Stimulated activated CD8-positive, alpha-beta memory T cell treated with anti-CD3 and anti-CD28 coated beads, Interleukin-4, amount 100 ng/mL, for 4 hours (primary cell): ENCODE measurements around the gene TPP1.

Experiments used
- DNase-seq, 2 donors: peaks; one replicate each; pipeline ENCODE4 v3.0.0-alpha.2; 2020; ENCODE audit warnings: low read depth in 2 of 2, low spot score in 1 of 2

TPP1 gene

GRCh38 chr11:6596239-6596877 is 22.9 kb downstream of the TPP1 start:
- no peak for DNase-seq

DNA sequence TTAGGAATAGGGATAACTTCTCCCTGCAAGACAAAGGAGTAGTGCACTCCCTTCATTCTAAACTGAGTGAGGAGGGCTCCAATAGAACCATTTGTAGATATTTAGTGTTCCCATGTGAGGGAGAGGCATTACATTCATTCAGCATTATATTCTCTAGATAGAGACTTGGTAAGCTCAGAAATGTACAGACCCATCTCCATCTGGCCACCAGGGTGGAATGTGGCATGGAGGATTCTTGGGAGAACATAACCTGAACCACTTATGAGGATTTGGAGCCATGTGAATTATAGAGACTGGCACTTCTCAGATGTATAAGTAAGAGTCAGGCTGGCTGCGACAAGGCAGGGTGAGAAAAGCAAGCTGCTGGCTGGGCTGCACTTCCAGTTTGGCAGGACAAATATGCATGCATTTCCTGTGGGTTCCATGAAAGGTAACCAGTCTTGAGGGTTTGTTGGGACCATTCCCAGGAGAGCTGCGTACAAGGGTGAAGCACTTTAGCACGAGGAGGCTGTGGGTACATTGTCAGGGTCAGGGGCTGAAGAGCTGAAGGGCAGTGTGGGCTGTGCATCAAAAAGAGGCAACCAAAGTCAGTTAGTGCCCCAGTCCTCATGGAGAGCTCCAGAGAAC is 25.0 kb downstream of the TPP1 start:
- no peak for DNase-seq

- no peak for DNase-seq
Measured at GRCh38 chr11:6588018-6588417, 31.2 kb downstream of the TPP1 start.

GRCh38 chr11:6587360-6587953 is 31.8 kb downstream of the TPP1 start:
- DNase-seq: no peak

DNA sequence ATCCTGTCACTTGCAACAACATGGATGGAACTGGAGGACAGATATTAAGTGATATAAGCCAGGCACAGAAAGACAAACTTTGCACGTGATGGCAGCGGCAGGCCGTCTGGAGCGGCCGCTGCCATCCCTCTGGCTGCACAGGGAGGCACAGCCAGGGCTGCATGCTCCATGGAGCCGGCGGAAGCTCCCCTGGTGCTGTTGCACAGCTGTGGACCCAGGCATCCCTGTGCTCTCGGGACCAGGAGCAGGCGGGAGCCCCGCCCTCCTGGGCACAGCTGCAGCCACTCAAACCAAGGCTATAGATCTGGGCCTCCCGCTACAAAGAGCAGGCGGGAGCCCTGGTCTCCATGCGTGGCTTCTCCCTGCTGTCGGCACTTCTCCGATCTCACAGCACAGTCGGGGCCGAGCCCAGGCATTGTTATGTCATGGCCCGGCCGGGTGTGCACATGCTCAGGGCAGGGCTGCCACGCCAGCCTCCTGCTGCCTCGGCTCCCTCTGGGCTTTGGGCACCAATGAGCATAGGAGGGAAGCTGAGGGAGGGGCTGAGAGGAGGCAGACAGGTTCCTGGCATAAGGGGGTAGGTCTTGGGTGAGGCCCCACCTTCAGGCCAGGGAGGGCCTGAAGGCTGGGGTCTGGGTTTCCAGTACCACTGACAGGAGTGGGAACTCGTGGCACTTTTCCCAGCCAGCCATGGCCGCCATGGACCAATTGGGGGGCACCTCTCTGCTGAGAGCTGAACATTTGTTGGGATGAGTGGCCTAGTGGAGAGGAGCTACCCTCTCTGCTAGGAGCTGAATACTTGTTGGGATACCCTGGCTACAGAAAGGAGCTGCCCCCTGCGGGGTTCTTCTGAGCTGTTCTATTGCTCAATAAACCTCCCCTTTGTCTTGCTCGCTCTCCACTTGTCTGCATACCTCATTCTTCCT is 32.5 kb downstream of the TPP1 start:
- DNase-seq: no peak

- DNase-seq: no peak
Measured at GRCh38 chr11:6584528-6584927, 34.7 kb downstream of the TPP1 start.

GRCh38 chr11:6583584-6583983 is 35.6 kb downstream of the TPP1 start:
- no peak for DNase-seq

- no peak for DNase-seq
Measured at GRCh38 chr11:6579681-6580080, 39.5 kb downstream of the TPP1 start.

GRCh38 chr11:6578134-6578533 is 41.1 kb downstream of the TPP1 start:
- DNase-seq: no peak

GRCh38 chr11:6576471-6577373 is 42.5 kb downstream of the TPP1 start:
- DNase-seq: no peak

GRCh38 chr11:6574816-6575715 is 44.2 kb downstream of the TPP1 start:
- no peak for DNase-seq

- no peak for DNase-seq
Measured at GRCh38 chr11:6572215-6572614, 47.0 kb downstream of the TPP1 start.

DNA sequence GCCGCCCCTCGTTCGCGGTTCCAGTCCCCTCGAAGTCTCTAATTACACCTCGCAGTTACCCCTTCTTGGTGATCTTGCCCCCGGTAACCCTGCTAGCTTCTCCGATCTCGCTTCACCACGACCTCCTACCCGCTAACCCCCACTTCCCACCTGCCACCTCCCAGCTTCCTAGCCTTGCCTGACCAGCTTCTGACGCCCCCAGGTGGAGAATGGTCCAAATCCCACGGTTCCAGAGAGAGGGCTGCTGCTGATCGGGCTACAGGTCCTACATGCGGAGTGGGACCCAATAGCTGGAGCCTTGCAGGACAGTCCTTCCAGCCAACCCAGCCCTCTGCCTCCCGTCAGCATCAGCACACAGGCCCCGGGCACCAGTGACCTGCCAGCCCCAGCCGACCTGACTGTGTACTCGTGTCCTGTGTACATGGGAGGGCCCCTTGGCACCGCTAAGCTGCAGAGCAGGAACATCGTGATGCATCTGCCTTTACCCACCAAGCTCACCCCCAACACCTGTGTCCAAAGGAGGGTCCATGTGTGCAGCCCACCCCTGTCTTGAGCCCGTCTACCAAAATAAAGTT is 47.7 kb downstream of the TPP1 start:
- no peak for DNase-seq

- no peak for DNase-seq
Measured at GRCh38 chr11:6570691-6571427, 48.4 kb downstream of the TPP1 start.

GRCh38 chr11:6569706-6570105 is 49.5 kb downstream of the TPP1 start:
- no peak for DNase-seq

- no peak for DNase-seq
Measured at GRCh38 chr11:6568191-6568918, 50.9 kb downstream of the TPP1 start.

- DNase-seq: no peak
Measured at GRCh38 chr11:6567371-6567745, 51.9 kb downstream of the TPP1 start.
